Measurements from ENCODE around the gene OCEL1. TPM values are rescaled to one million over a fixed set of nuclear protein-coding genes. Genes with fewer than 3 reads are reported as not detected.
A peak's percentile ranks its signal among the peaks of the same experiment; 100 is the strongest.

Gene OCEL1
- total RNA-seq, 1 donor from 2014 or later: 24.1 TPM

DNA sequence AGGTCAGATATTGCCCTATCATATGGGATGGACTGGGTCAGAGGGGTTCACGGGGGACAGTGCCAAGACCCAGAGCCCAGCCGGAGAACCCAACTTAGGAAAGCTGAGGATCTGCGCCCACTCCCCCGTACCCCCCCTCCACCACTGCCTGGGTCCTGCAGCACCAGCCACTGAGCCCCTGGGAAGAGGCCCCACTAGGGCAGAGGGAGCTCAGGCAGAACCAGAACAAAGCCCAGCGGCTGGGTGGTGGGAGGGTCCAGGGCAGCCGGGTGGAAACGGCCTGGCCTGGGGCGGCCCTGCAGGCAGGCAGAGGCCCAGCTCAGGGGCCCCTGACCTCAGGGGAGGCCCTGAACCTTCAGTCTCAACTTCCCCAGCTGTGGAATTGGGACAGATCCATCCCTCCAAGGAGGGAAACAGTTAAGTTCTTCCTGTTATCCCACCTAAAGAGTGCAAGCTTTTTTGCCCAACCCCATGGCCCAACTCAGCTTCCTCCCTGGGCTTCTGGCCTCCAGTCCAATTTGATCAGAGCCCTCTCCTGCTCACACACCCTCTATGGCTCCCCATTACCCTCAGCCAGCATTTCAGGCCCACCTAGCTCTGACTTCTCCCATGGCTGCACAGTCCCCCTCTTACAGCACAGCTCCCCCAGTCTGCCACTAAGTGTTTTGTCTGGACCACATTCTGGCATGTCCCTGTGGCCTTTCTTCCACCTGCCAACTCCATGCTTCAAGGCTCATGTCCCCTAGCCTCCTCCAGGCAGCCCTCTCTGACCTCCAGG is 16.6 kb downstream of the OCEL1 start:
- TF ChIP-seq, protein P1, sequence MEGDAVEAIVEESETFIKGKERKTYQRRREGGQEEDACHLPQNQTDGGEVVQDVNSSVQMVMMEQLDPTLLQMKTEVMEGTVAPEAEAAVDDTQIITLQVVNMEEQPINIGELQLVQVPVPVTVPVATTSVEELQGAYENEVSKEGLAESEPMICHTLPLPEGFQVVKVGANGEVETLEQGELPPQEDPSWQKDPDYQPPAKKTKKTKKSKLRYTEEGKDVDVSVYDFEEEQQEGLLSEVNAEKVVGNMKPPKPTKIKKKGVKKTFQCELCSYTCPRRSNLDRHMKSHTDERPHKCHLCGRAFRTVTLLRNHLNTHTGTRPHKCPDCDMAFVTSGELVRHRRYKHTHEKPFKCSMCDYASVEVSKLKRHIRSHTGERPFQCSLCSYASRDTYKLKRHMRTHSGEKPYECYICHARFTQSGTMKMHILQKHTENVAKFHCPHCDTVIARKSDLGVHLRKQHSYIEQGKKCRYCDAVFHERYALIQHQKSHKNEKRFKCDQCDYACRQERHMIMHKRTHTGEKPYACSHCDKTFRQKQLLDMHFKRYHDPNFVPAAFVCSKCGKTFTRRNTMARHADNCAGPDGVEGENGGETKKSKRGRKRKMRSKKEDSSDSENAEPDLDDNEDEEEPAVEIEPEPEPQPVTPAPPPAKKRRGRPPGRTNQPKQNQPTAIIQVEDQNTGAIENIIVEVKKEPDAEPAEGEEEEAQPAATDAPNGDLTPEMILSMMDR (IDR thresholded peaks at IDR 0.05): no peak
- no peak for TF ChIP-seq POLR2A (IDR thresholded peaks at IDR 0.05)
- no peak for TF ChIP-seq POLR2AphosphoS5 (IDR thresholded peaks at IDR 0.05; ENCODE audit: insufficient read depth in 1 of 2, low read depth in 1 of 2)
- Histone ChIP-seq H3K9me3 (no peaks in the 10 kb centered on the region), H3K27me3 (no peaks in the 10 kb centered on the region), H3K27ac (peak overlapping the region; percentile 85), H3K4me3 (no peak overlapping the region), H3K36me3 (peaks cover 0 to 15% of the 10 kb centered on the region in 2 donors), H3K4me1 (peaks cover 47% of the 10 kb centered on the region)
- DNase-seq (ENCODE audit: extremely low spot score in 2 of 2): no peak
- intact Hi-C loops (cut with DNase I): no loop called here

DNA sequence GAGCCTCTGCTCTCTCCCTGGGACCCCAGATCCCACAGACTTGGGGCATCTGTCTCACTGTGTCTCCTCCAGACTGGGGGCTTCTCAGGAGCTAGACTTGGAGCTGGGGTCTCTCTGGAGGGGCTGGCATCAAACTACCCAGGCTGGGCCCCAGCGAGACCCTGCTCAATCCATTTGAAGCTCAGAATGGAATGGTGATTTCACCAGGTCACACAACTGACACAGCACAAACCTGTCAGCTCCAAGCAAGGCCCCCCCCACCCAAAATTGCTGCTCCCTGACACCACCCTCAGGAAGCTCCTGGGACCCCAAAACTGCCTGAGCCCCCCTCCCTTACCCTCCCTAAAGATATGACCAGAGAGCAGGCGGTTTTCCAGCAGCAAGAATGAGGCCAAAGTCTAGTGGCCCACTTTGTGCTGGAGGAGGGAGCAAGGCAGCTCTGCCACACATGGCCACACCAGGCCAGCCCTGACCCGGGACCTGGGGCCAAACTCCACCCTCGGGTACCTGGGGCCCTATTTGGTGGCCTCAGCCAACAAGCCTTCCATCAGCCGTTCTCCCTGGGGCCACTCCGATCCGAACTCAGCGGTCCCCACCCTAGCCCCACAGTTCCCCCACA is 17.3 kb downstream of the OCEL1 start:
- intact Hi-C loops (cut with DNase I): no loop called here
- H3K27ac ChIP-seq: peak overlapping the region; percentile 85
- TF ChIP-seq POLR2AphosphoS5 (IDR thresholded peaks at IDR 0.05; ENCODE audit: insufficient read depth in 1 of 2, low read depth in 1 of 2): no peak
- TF ChIP-seq, protein P1 (IDR thresholded peaks at IDR 0.05): no peak
- no peak for TF ChIP-seq POLR2A (IDR thresholded peaks at IDR 0.05)

DNA sequence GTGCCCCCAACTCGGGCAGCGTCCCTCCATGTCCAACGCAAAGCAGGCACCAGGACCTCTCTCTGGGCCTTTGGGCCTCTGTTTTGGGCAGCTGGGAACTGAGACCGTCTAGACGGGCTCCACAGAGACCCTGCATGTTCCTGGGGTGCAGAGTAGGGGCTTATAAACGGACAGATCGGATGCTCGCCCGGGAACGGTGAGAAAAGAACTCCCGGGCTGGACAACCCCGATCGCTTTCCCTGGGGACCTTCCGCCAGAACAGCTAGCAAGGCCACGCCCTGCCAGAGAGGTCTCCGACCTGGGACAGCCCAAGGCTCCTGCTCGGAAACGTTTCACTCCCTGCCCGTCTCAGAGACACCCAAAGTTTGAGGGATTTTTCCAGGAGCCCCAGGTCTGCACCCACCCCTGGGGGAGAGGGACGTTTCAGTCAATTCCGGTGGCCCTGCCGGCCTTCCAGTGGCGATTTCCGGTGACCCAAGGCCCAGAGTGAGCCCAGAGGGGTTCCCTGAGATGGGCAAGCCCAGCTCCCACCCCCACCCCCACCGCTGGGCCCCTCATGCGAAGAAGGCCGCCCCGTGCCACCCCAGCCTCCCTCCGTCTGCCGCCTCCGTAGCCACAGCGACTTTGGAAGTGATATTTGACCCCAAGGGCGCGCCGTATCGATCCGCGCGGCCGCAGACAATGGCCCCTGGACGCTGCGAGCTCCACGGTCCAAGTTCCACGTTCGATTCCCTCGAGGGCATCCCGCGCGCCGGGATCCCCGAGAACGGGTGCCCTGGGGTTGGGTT is 18.0 kb downstream of the OCEL1 start:
- Histone ChIP-seq H3K27ac (peak overlapping the region; percentile 85), H3K27me3 (no peaks in the 10 kb centered on the region), H3K4me3 (peak overlapping the region; percentile 81), H3K4me1 (peaks cover 55% of the 10 kb centered on the region), H3K36me3 (peaks cover 0 to 7% of the 10 kb centered on the region in 2 donors), H3K9me3 (no peaks in the 10 kb centered on the region)
- intact Hi-C loops (cut with DNase I): no loop called here
- peak in 1 of 2 donors; percentile 27 for TF ChIP-seq POLR2AphosphoS5 (IDR thresholded peaks at IDR 0.05; ENCODE audit: insufficient read depth in 1 of 2, low read depth in 1 of 2)
- TF ChIP-seq, protein P1 (IDR thresholded peaks at IDR 0.05): no peak
- no peak for DNase-seq (ENCODE audit: extremely low spot score in 2 of 2)

More for the DNA sequence above, 17.3 kb downstream of the OCEL1 start:
- DNase-seq (ENCODE audit: extremely low spot score in 2 of 2): no peak
- peak overlapping the region; percentile 81 for H3K4me3 ChIP-seq
- H3K9me3 ChIP-seq: no peaks in the 10 kb centered on the region
- no peaks in the 10 kb centered on the region for H3K27me3 ChIP-seq
- peaks cover 0 to 11% of the 10 kb centered on the region in 2 donors for H3K36me3 ChIP-seq
- H3K4me1 ChIP-seq: peaks cover 54% of the 10 kb centered on the region

DNA sequence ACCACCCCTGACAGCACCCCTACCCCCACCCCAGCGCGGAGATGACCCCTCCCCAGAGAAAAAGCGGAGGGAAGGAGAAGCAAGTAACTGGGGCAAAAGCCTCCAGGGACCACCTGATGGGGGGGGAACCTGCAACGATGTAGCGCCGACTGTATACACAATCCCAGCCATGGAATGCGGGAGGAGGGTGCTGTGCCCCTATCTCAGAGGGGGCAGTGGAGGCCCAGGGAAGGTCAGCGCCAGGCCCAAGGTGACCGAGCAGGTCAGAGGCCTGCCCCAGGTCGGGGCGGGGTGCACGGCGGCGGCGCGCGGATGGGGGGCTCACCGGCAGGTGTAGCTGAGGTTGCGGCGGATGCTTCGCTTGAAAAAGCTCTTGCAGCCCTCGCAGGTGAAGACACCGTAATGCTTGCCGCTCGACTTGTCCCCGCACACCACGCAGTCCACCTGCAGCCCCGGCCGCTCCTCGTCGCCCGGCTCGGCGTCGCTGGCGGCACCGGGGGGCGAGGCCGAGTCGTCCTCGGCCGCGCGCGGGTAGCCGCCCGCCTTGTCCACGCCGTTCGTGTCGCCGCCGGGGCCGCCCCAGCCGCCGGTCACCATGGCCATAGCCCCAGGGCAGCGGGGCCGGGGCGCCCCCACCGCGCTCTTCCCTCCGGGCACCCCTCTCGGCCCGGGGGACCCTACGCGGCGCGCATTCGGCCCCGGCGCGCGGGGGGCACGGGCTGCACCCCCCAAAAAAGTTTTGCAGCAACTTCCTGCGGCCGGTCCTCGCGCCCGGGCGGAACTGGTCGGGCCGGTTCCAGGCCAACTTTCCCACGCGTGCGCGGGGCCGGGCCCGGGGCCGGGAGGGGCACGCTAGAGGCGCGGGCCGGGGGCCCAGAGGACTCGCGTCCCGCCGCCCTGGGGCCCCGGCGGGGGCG is 18.9 kb downstream of the OCEL1 start:
- Histone ChIP-seq H3K9me3 (no peaks in the 10 kb centered on the region), H3K4me3 (peak overlapping the region; percentile 81), H3K27me3 (no peaks in the 10 kb centered on the region), H3K4me1 (peaks cover 55% of the 10 kb centered on the region), H3K36me3 (peaks cover 0 to 7% of the 10 kb centered on the region in 2 donors), H3K27ac (peak overlapping the region; percentile 85)
- TF ChIP-seq POLR2AphosphoS5 (IDR thresholded peaks at IDR 0.05; ENCODE audit: insufficient read depth in 1 of 2, low read depth in 1 of 2) (no peak), POLR2A (IDR thresholded peaks at IDR 0.05) (no peak)
- TF ChIP-seq, protein P1 (IDR thresholded peaks at IDR 0.05): no peak
- DNase-seq (ENCODE audit: extremely low spot score in 2 of 2): no peak
- intact Hi-C loops (cut with DNase I): no loop called here

Data from vagina (tissue), 2 donors.